ENCODE results near the gene CCDC57. TPM values are rescaled to one million over a fixed set of nuclear protein-coding genes. Genes with fewer than 3 reads are reported as not detected.

Gene CCDC57
- total and polyA plus RNA-seq, 2 of the 4 experiments (the other 2 are of a cell fraction) = 7.3 to 31.3 TPM

GRCh38 chr17:82091264-82092066 lies 121.2 kb downstream of the CCDC57 start:
- H4K91ac ChIP-seq (ENCODE audit: insufficient read depth, low read depth, low read length) = no peak overlapping the region
- intact Hi-C loops (cut with micrococcal nuclease) (no loop called here), dilution Hi-C loops (cut with HindIII; ENCODE audit: low sequenced_read_pairs, unreplicated experiment) (no loop called here), in situ Hi-C loops (cut with MboI; ENCODE audit: low sequenced_read_pairs) (no loop called here)
- no peak overlapping the region for H3K27ac ChIP-seq (ENCODE audit: insufficient read depth, low read length)
- H4K5ac ChIP-seq (ENCODE audit: low read depth, low read length) = no peak overlapping the region
- H2BK120ac ChIP-seq (ENCODE audit: low read depth, low read length) = no peak overlapping the region
- H3K4ac ChIP-seq (ENCODE audit: low read depth, low read length) = no peak overlapping the region
- H2AK9ac ChIP-seq (replicated peaks; ENCODE audit: low read depth, low read length, poor library complexity) = no peak overlapping the region
- 98% methylated on average over 20 of the region's 37 CpGs; no CpG with 5 or more reads in 1 of the 2 experiments for WGBS, 2 experiments (ENCODE audit: extremely low coverage in 2 of 2, insufficient read length in 1 of 2)
- H3K23ac ChIP-seq (ENCODE audit: low read depth, low read length) = no peak overlapping the region
- no peak overlapping the region for H4K8ac ChIP-seq (ENCODE audit: low read depth in 2 of 2, low read length in 2 of 2)
- no peak overlapping the region for H2BK15ac ChIP-seq (ENCODE audit: low read depth, low read length)
- H4K20me1 ChIP-seq (ENCODE audit: insufficient read depth, low read length) = peaks cover 21% of the 10 kb centered on the region
- H3K4me3 ChIP-seq (ENCODE audit: insufficient read depth, low read depth, low read length) = no peak overlapping the region
- H3K18ac ChIP-seq (ENCODE audit: low read depth, low read length) = no peak overlapping the region
- H3K14ac ChIP-seq (replicated peaks; ENCODE audit: low read depth, low read length) = no peak overlapping the region
- ChIA-PET CTCF (no interaction called here), POLR2A (ENCODE audit: unreplicated experiment) (interaction anchor here (0.6 kb wide), 1 partner anchor 128 kb away, joined by 5 read pairs; no protein-coding TSS in a partner anchor)
- H2AFZ ChIP-seq (replicated peaks; ENCODE audit: low read length, poor library complexity) = no peak overlapping the region
- H3K27me3 ChIP-seq (ENCODE audit: control insufficient read depth, insufficient read depth, low read length) = no peaks in the 10 kb centered on the region
- no peak overlapping the region for H2AK5ac ChIP-seq (ENCODE audit: low read depth, low read length)
- no peaks in the 10 kb centered on the region; the same call in 1 of the 2 replicates for H3K4me1 ChIP-seq (ENCODE audit: control insufficient read depth, insufficient read depth, low read length)
- H3K79me1 ChIP-seq (ENCODE audit: low read depth in 1 of 2, low read length in 2 of 2) = peaks cover 0 to 28% of the 10 kb centered on the region in 2 experiments; a peak in 3 of 4 replicates
- ATAC-seq (ENCODE audit: low read depth) (no peak), DNase-seq (no peak)
- H3K4me2 ChIP-seq (ENCODE audit: low read depth, low read length) = no peak overlapping the region
- BruUV-seq (replicated peaks) = no TSS peak
- no peaks in the 10 kb centered on the region for H3K9me1 ChIP-seq (ENCODE audit: insufficient read depth, low read length)
- no peaks in the 10 kb centered on the region for H3K9me3 ChIP-seq (ENCODE audit: control insufficient read depth, insufficient read depth, low read length)
- TF ChIP-seq USF2 (IDR thresholded peaks at IDR 0.05; ENCODE audit: low read depth, low read length) (no peak), SMC3 (IDR thresholded peaks at IDR 0.05; ENCODE audit: low read depth, low read length) (no peak), MXI1 (IDR thresholded peaks at IDR 0.05; ENCODE audit: borderline replicate concordance, low read depth, low read length) (no peak), CEBPB (IDR thresholded peaks at IDR 0.05; ENCODE audit: low read depth, low read length) (no peak), NFE2L2 (IDR thresholded peaks at IDR 0.05; ENCODE audit: low read depth, low read length) (no peak), BHLHE40 (IDR thresholded peaks at IDR 0.05; ENCODE audit: low read depth, low read length) (no peak), MAFK (IDR thresholded peaks at IDR 0.05; ENCODE audit: low read depth, low read length) (no peak), CHD1 (IDR thresholded peaks at IDR 0.05; ENCODE audit: low read depth, low read length) (no peak), RFX5 (IDR thresholded peaks at IDR 0.05; ENCODE audit: low read depth, low read length) (no peak)
- H3K9ac ChIP-seq (ENCODE audit: low read depth, low read length) = no peak overlapping the region
- no peak overlapping the region for H2BK20ac ChIP-seq (ENCODE audit: low read depth, low read length)
- no peak overlapping the region for H2BK5ac ChIP-seq (ENCODE audit: low read depth, low read length, poor library complexity, severe bottlenecking)
- peaks cover 85% of the 10 kb centered on the region for H3K36me3 ChIP-seq (ENCODE audit: control insufficient read depth, insufficient read depth, low read length)
- no peak overlapping the region for H3K56ac ChIP-seq (ENCODE audit: extremely low read depth, insufficient read depth, low read length)

Measured in IMR-90 (cell line).